Hepatic stellate cell (primary cell): ENCODE measurements around the gene CXXC5.
A peak's percentile ranks its signal among the peaks of the same experiment; 100 is the strongest.

Experiments
- DNase-seq: peaks from one replicate; pipeline ENCODE4 v3.0.0; 2011; ENCODE audit warnings: low spot score

CXXC5 gene

GRCh38 chr5:139664727-139665351 lies 16.7 kb downstream of the CXXC5 start:
- no peak for DNase-seq

- no peak for DNase-seq
These were observed 17.5 kb downstream of the CXXC5 start for GRCh38 chr5:139665626-139666025.

GRCh38 chr5:139666551-139666950 lies 18.4 kb downstream of the CXXC5 start:
- DNase-seq = no peak

- DNase-seq = no peak
These were observed 19.0 kb downstream of the CXXC5 start for GRCh38 chr5:139667001-139667729.

GRCh38 chr5:139667730-139668063 lies 19.5 kb downstream of the CXXC5 start:
- peak; percentile 84 for DNase-seq

- no peak for DNase-seq
These were observed 20.1 kb downstream of the CXXC5 start for GRCh38 chr5:139668064-139668880.

- DNase-seq = no peak
These were observed 20.9 kb downstream of the CXXC5 start for GRCh38 chr5:139668924-139669661.

- no peak for DNase-seq
These were observed 21.7 kb downstream of the CXXC5 start for GRCh38 chr5:139669662-139670368.

GRCh38 chr5:139670369-139671095 lies 22.4 kb downstream of the CXXC5 start:
- DNase-seq = no peak

- DNase-seq = peak; percentile 85
These were observed 23.1 kb downstream of the CXXC5 start for GRCh38 chr5:139671096-139671841.

- no peak for DNase-seq
These were observed 27.1 kb downstream of the CXXC5 start for GRCh38 chr5:139675213-139675612.

GRCh38 chr5:139675825-139676224 lies 27.7 kb downstream of the CXXC5 start:
- DNase-seq = no peak

GRCh38 chr5:139676406-139676805 lies 28.3 kb downstream of the CXXC5 start:
- no peak for DNase-seq

GRCh38 chr5:139676951-139677735 lies 29.0 kb downstream of the CXXC5 start:
- no peak for DNase-seq

- no peak for DNase-seq
These were observed 29.8 kb downstream of the CXXC5 start for GRCh38 chr5:139677736-139678613.

GRCh38 chr5:139678751-139679750 lies 30.9 kb downstream of the CXXC5 start:
- no peak for DNase-seq
